GM12892 (cell line): Measurements from ENCODE around the gene TTC9C.

Experiments used
- POLR2A ChIP-seq: IDR thresholded peaks from 2 replicates; pipeline ENCODE4 v1.6.1; 2011; ENCODE audit warnings: low read depth, low read length, control low read depth
- POLR2AphosphoS5 ChIP-seq: IDR thresholded peaks from 2 replicates; pipeline ENCODE4 v1.6.1; 2011; ENCODE audit warnings: low read depth, low read length, control low read depth

DNA sequence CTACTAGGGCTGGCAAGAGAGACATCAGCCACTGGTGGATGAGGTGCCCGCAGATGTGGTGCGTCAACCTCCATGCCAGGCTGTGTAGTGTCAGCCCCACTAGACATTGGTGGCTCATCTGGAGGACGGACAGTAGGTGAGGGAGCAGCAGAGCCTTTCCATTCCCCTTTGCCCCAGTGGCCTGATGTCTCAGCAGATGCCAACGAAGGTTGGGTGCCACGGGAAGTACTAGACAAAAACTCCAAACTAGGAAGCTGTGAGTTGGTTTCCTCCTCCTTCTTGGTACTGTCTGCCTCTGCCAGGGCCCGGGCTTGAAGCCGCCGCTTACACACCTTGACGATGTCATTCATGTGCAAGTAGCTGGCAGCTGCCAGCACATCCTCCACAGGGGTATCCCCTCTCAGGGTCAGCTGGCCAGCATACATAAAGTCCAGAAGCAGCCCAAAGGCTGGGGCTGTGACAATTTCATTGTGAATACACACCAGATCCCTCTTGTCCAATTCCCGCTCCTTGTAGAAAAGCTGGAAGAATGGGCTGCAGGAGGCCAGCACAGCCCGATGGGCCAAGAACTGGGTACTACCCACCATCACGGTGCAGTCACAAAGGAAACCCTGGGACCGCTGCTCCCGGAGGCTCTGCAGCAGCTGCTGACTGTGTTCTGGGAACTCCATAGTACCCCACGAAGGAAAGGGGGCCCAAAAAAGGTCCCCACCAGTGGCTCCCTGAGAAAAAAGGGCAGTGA lies 24.9 kb downstream of the TTC9C start:
- TF ChIP-seq POLR2A (no peak), POLR2AphosphoS5 (no peak)
